A549 (cell line): ENCODE results near the gene NRXN3. TPM values are rescaled to one million over a fixed set of nuclear protein-coding genes. Genes with fewer than 3 reads are reported as not detected.

Experiments used
- ATAC-seq, 2 experiments: fragments of 200-7000 bp in 1 of 2; fragments of >200 bp in 1 of 2; cut with Nextera tagmentation in 1 of 2; cut with Tn5 transposase in 1 of 2; 3 replicates each; pipeline versions ENCODE4 v1.8.0 to v1.9.1; 2018 to 2020; ENCODE audit warnings: mild to moderate bottlenecking in 1 of 2, moderate library complexity in 1 of 2
- CTCF ChIA-PET: fragments of 300-600 bp; sonication (Branson Sonifier 250); formaldehyde crosslinking; extraction: SDS; loops from one replicate; lab custom pipeline; 2021; ENCODE audit warnings: antibody characterized with exemption, inconsistent platforms; lab: Yijun Ruan, JAX
- POLR2A ChIA-PET: fragments of 350-600 bp; formaldehyde crosslinking; extraction: SDS; loops from one replicate; lab custom pipeline; 2021; ENCODE audit warnings: antibody characterized with exemption, inconsistent platforms; lab: Yijun Ruan, JAX
- DNase-seq, 2 experiments: peaks; one replicate each; pipeline versions ENCODE4 v3.0.0 to v3.0.0-alpha.2; 2011 to 2016; ENCODE audit warnings: low read depth in 1 of 2, low spot score in 1 of 2
- FAIRE-seq: peaks from 2 replicates; lab custom pipeline; 2011; peaks lifted over from hg19 to GRCh38; lab: Jason Lieb, UNC
- H3K27ac ChIP-seq, 2 experiments: fragments of >200 bp; sonication (Bioruptor Twin); formaldehyde crosslinking; 3 replicates each; pipeline ENCODE4 v1.5.1; 2016 to 2017
- H3K4me1 ChIP-seq: fragments of >200 bp; sonication (Bioruptor Twin); formaldehyde crosslinking; 3 replicates; pipeline ENCODE4 v1.6.1; 2016
- H3K4me2 ChIP-seq: fragments of >200 bp; sonication (Bioruptor Twin); formaldehyde crosslinking; 3 replicates; pipeline ENCODE4 v1.6.1; 2016
- H3K4me3 ChIP-seq: fragments of >200 bp; sonication (Bioruptor Twin); formaldehyde crosslinking; 3 replicates; pipeline ENCODE4 v1.5.1; 2016
- H3K9me3 ChIP-seq: fragments of >200 bp; sonication (Bioruptor Twin); formaldehyde crosslinking; 3 replicates; pipeline ENCODE4 v1.6.1; 2016
- CBX8 ChIP-seq: fragments of 200-600 bp; sonication (generic); IDR thresholded peaks from 2 replicates; pipeline ENCODE4 v1.6.1; 2016
- CHD4 ChIP-seq: fragments of 200-600 bp; sonication (generic); IDR thresholded peaks from 2 replicates; pipeline ENCODE4 v1.6.1; 2016; ENCODE audit warnings: antibody characterized with exemption, mild to moderate bottlenecking, borderline replicate concordance
- ESRRA ChIP-seq: fragments of 150-350 bp; IDR thresholded peaks from 2 replicates; pipeline ENCODE4 v1.6.1; 2014; ENCODE audit warnings: mild to moderate bottlenecking, low read length, borderline replicate concordance
- FOSB ChIP-seq: fragments of 250-450 bp; sonication (Bioruptor Pico); IDR thresholded peaks from 2 replicates; pipeline ENCODE4 v1.5.0; 2020; ENCODE audit warnings: mild to moderate bottlenecking, moderate library complexity
- FOSL2 ChIP-seq, 2 experiments: fragments of 450-650 bp in 1 of 2; fragments of >200 bp in 1 of 2; sonication (Bioruptor Twin) in 1 of 2; formaldehyde crosslinking; IDR thresholded peaks; 2 replicates each; pipeline versions ENCODE4 v1.5.0 to v1.6.1; 2016 to 2020; ENCODE audit warnings: mild to moderate bottlenecking in 1 of 2, moderate library complexity in 1 of 2
- HEYL ChIP-seq: fragments of 250-450 bp; sonication (Bioruptor Pico); IDR thresholded peaks from 2 replicates; pipeline ENCODE4 v1.8.0; 2021; ENCODE audit warnings: mild to moderate bottlenecking, moderate library complexity
- HOXA7 ChIP-seq: fragments of 250-450 bp; sonication (Bioruptor Pico); IDR thresholded peaks from 2 replicates; pipeline ENCODE4 v1.5.0; 2020; ENCODE audit warnings: mild to moderate bottlenecking, moderate library complexity
- HOXB13 ChIP-seq: fragments of 250-450 bp; sonication (Bioruptor Pico); IDR thresholded peaks from 2 replicates; pipeline ENCODE4 v1.5.0; 2020; ENCODE audit warnings: low read depth, mild to moderate bottlenecking, moderate library complexity
- HOXB5 ChIP-seq: fragments of 250-450 bp; sonication (Bioruptor Pico); IDR thresholded peaks from 2 replicates; pipeline ENCODE4 v1.5.0; 2020; ENCODE audit warnings: mild to moderate bottlenecking, moderate library complexity
- JUN ChIP-seq, 2 experiments: fragments of >200 bp; sonication (Bioruptor Twin); formaldehyde crosslinking; IDR thresholded peaks; 2 replicates in 1 of 2; 3 replicates in 1 of 2; pipeline ENCODE4 v1.6.1; 2016 to 2017
- KDM1A ChIP-seq: fragments of 200-600 bp; sonication (generic); IDR thresholded peaks from 2 replicates; pipeline ENCODE4 v1.6.1; 2016; ENCODE audit warnings: low read depth, mild to moderate bottlenecking
- MAZ ChIP-seq: fragments of 150-350 bp; IDR thresholded peaks from 2 replicates; pipeline ENCODE4 v1.6.1; 2014; ENCODE audit warnings: antibody characterized with exemption, low read depth, low read length, borderline replicate concordance
- MYC ChIP-seq: IDR thresholded peaks from 2 replicates; pipeline ENCODE4 v1.6.1; 2012; ENCODE audit warnings: mild to moderate bottlenecking, inconsistent platforms, low read length, improper control_type of control experiment, borderline replicate concordance
- PHF8 ChIP-seq: fragments of 200-600 bp; sonication (generic); IDR thresholded peaks from 2 replicates; pipeline ENCODE4 v1.6.1; 2016; ENCODE audit warnings: low read depth, mild to moderate bottlenecking, antibody characterized with exemption, moderate library complexity, borderline replicate concordance
- POLR2A ChIP-seq: IDR thresholded peaks from 2 replicates; pipeline ENCODE4 v1.6.1; 2012; ENCODE audit warnings: mild to moderate bottlenecking, low read length
- POLR2AphosphoS2 ChIP-seq: conservative IDR thresholded peaks from 2 replicates; pipeline ENCODE4 v1.6.1; 2012; ENCODE audit warnings: low read length, improper control_type of control experiment, inconsistent platforms
- RAD21 ChIP-seq, 2 experiments: fragments of >200 bp in 1 of 2; sonication (Bioruptor Twin) in 1 of 2; formaldehyde crosslinking in 1 of 2; IDR thresholded peaks in 1 of 2; conservative IDR thresholded peaks in 1 of 2; 2 replicates in 1 of 2; 3 replicates in 1 of 2; pipeline ENCODE4 v1.6.1; 2012 to 2018; ENCODE audit warnings: inconsistent platforms in 1 of 2
- SMC3 ChIP-seq: fragments of >200 bp; sonication (Bioruptor Twin); formaldehyde crosslinking; IDR thresholded peaks from 3 replicates; pipeline ENCODE4 v1.6.1; 2018; ENCODE audit warnings: inconsistent platforms
- TP53 ChIP-seq: fragments of 250-450 bp; sonication (Bioruptor Pico); IDR thresholded peaks from 2 replicates; pipeline ENCODE4 v1.5.0; 2021; ENCODE audit warnings: mild to moderate bottlenecking, moderate library complexity
- WGBS: methylation state at CpG from one replicate; pipeline ENCODE4 v1.1.6; 2017; ENCODE audit errors: missing lambda C conversion rate; 5-methylcytosine and 5-hydroxymethylcytosine counted together
- polyA plus RNA-seq, 4 experiments: library from polyadenylated mRNA; depleted of rRNA in 3 of 4; stranded (reverse); fragments of >200 nt; fragmentation: RNase III in 1 of 4; extraction: RNeasy Plus Mini Kit Qiagen cat#74134 plus additional on column Dnase treatment in 1 of 4; gene quantifications; 2 replicates in 3 of 4; 3 replicates in 1 of 4; pipeline ENCODE4 v1.2.3, GENCODE V29; 2011 to 2017
- TF ChIP-seq, protein P1 (sequence below): IDR thresholded peaks from 2 replicates; pipeline ENCODE4 v1.6.1; 2012
- TF ChIP-seq, protein P2 (sequence below): fragments of >200 bp; sonication (Bioruptor Twin); formaldehyde crosslinking; IDR thresholded peaks from 3 replicates; pipeline ENCODE4 v1.5.1; 2016
- TF ChIP-seq, protein P3 (sequence below): fragments of 150-350 bp; IDR thresholded peaks from 2 replicates; pipeline ENCODE4 v1.6.1; 2014; ENCODE audit warnings: low read depth, mild to moderate bottlenecking, low read length
- TF ChIP-seq, protein P4 (sequence below): fragments of 250-450 bp; sonication (Bioruptor Pico); IDR thresholded peaks from 2 replicates; pipeline ENCODE4 v1.5.0; 2020; ENCODE audit warnings: low read depth, mild to moderate bottlenecking, moderate library complexity
- TF ChIP-seq, protein P5 (sequence below): IDR thresholded peaks from 2 replicates; pipeline ENCODE4 v1.6.1; 2012; ENCODE audit warnings: low read depth, borderline replicate concordance

Gene NRXN3
- polyA plus RNA-seq, 2 of the 4 experiments (the other 2 are of a cell fraction), result 0.62 to 2.3 TPM

DNA sequence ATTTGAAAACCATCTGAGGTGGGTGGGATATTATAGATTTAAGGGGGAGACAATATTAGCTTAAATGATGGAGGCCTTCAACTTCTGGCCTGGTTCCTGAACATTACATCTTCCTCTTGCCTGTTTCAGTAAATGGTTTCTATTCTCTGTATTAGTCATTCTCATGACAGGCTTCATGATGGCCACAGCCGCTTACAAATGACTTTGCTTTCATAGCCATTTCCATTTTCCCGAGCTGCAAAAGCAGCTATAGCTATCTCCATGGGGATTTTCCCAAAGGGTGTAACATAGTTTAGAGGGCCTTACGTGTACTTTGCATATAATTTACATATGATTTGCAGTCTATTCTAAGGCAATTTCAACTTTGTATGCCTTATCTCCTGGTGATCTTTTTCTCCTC lies 121.8 kb downstream of the NRXN3 start:
- ATAC-seq (no peak), FAIRE-seq (no peak), DNase-seq (no peak)
- Histone ChIP-seq H3K4me2 (no peak overlapping the region), H3K4me1 (no peaks in the 10 kb centered on the region), H3K27ac (no peak overlapping the region), H3K9me3 (no peaks in the 10 kb centered on the region), H3K4me3 (no peak overlapping the region)
- TF ChIP-seq CBX8 (no peak), PHF8 (no peak), HOXA7 (CRISPR knock-in tag) (no peak), TP53 (CRISPR knock-in tag) (no peak), MAZ (no peak), SMC3 (no peak), JUN (IDR thresholded peaks at IDR 0.05) (no peak), KDM1A (no peak), MYC (no peak), POLR2AphosphoS2 (no peak)
- TF ChIP-seq, protein P1, sequence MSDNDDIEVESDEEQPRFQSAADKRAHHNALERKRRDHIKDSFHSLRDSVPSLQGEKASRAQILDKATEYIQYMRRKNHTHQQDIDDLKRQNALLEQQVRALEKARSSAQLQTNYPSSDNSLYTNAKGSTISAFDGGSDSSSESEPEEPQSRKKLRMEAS, result no peak
- TF ChIP-seq, protein P2, sequence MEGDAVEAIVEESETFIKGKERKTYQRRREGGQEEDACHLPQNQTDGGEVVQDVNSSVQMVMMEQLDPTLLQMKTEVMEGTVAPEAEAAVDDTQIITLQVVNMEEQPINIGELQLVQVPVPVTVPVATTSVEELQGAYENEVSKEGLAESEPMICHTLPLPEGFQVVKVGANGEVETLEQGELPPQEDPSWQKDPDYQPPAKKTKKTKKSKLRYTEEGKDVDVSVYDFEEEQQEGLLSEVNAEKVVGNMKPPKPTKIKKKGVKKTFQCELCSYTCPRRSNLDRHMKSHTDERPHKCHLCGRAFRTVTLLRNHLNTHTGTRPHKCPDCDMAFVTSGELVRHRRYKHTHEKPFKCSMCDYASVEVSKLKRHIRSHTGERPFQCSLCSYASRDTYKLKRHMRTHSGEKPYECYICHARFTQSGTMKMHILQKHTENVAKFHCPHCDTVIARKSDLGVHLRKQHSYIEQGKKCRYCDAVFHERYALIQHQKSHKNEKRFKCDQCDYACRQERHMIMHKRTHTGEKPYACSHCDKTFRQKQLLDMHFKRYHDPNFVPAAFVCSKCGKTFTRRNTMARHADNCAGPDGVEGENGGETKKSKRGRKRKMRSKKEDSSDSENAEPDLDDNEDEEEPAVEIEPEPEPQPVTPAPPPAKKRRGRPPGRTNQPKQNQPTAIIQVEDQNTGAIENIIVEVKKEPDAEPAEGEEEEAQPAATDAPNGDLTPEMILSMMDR, result no peak
- TF ChIP-seq, protein P3, sequence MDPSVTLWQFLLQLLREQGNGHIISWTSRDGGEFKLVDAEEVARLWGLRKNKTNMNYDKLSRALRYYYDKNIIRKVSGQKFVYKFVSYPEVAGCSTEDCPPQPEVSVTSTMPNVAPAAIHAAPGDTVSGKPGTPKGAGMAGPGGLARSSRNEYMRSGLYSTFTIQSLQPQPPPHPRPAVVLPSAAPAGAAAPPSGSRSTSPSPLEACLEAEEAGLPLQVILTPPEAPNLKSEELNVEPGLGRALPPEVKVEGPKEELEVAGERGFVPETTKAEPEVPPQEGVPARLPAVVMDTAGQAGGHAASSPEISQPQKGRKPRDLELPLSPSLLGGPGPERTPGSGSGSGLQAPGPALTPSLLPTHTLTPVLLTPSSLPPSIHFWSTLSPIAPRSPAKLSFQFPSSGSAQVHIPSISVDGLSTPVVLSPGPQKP, result no peak
- ChIA-PET POLR2A (no interaction called here), CTCF (interaction anchor here (0.6 kb wide), 1 partner anchor 44 kb away, joined by 5 read pairs; no protein-coding TSS in a partner anchor)
- WGBS, result 26% methylated on average over 3 of the region's 3 CpGs

DNA sequence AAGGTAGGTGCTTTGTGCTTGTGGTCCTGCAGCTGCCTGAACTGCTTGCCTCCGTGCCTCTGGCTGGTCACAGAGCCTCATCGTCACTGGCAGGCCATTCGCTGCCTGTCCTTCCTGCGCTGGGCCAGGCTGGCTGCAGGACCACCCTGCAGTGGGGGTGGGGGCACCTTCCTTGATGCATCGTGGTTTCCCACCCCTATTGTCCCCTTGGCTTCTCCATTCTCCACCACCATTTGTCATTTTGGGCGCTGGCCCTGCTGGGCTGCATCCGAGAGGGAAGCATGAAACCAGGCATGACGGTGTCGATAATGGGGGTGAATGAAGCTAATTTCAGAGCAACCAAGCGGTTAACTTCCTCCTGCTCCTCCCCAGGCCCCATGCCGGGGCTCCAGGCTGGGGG lies 127.7 kb downstream of the NRXN3 start:
- ATAC-seq (no peak), DNase-seq (no peak), FAIRE-seq (no peak)
- 30% methylated on average over 11 of the region's 11 CpGs for WGBS
- no peak overlapping the region for H3K4me2 ChIP-seq
- no peak overlapping the region for H3K27ac ChIP-seq
- H3K4me3 ChIP-seq, result no peak overlapping the region
- ChIA-PET POLR2A (no interaction called here), CTCF (no interaction called here)
- TF ChIP-seq FOSB (CRISPR knock-in tag), result no peak
- TF ChIP-seq JUN (IDR thresholded peaks at IDR 0.05), result no peak
- TF ChIP-seq CHD4, result no peak
- no peak for TF ChIP-seq CBX8
- TF ChIP-seq, protein P4, sequence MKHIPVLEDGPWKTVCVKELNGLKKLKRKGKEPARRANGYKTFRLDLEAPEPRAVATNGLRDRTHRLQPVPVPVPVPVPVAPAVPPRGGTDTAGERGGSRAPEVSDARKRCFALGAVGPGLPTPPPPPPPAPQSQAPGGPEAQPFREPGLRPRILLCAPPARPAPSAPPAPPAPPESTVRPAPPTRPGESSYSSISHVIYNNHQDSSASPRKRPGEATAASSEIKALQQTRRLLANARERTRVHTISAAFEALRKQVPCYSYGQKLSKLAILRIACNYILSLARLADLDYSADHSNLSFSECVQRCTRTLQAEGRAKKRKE (CRISPR knock-in tag), result no peak
- no peaks in the 10 kb centered on the region for H3K9me3 ChIP-seq
- no peaks in the 10 kb centered on the region for H3K4me1 ChIP-seq

DNA sequence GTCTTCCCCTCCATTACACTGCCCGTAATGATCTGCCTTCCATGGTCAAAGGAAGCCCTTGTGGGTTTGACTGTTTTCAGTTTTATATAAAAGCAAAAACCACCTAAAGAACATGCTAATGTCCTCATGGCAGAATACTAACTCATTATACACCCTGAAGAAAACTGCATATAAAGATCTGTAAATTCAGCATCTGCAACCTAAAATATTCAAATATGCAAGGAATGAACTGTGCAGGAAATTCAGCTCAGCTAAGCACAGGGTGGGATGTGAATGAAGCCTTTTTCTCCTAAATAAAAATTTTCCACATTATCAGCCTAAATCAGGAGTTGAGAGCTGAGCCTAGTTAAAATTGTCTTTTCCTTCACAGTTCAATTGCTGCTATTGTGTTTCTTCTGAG lies 128.1 kb downstream of the NRXN3 start:
- ChIA-PET POLR2A (no interaction called here), CTCF (no interaction called here)
- FAIRE-seq (no peak), ATAC-seq (no peak), DNase-seq (no peak)
- Histone ChIP-seq H3K27ac (no peak overlapping the region), H3K9me3 (no peaks in the 10 kb centered on the region), H3K4me1 (no peaks in the 10 kb centered on the region), H3K4me2 (no peak overlapping the region), H3K4me3 (no peak overlapping the region)
- TF ChIP-seq SMC3 (no peak), HOXB13 (no peak), ESRRA (no peak), POLR2A (no peak), PHF8 (no peak), HEYL (CRISPR knock-in tag) (no peak), HOXB5 (CRISPR knock-in tag) (no peak), FOSL2 (IDR thresholded peaks at IDR 0.05) (no peak), FOSL2 (CRISPR knock-in tag; IDR thresholded peaks at IDR 0.05) (no peak), RAD21 (conservative IDR thresholded peaks at IDR 0.05 in 1 of 2, IDR thresholded peaks at IDR 0.05 in 1 of 2) (no peak), MAZ (no peak)
- TF ChIP-seq, protein P5, sequence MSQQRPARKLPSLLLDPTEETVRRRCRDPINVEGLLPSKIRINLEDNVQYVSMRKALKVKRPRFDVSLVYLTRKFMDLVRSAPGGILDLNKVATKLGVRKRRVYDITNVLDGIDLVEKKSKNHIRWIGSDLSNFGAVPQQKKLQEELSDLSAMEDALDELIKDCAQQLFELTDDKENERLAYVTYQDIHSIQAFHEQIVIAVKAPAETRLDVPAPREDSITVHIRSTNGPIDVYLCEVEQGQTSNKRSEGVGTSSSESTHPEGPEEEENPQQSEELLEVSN, result no peak
- 0% methylated on average over 1 of the region's 1 CpG for WGBS
